GM12873 (cell line): ENCODE measurements around the gene ARHGAP15.

Experiments used
- TF ChIP-seq, protein P1 (sequence below): IDR thresholded peaks from 2 replicates; pipeline ENCODE4 v1.5.1; 2012; ENCODE audit warnings: low read depth, mild to moderate bottlenecking, moderate library complexity, low read length, control low read depth; ENCODE audit not compliant: insufficient read depth; ENCODE audit errors: missing control alignments

Gene ARHGAP15

DNA sequence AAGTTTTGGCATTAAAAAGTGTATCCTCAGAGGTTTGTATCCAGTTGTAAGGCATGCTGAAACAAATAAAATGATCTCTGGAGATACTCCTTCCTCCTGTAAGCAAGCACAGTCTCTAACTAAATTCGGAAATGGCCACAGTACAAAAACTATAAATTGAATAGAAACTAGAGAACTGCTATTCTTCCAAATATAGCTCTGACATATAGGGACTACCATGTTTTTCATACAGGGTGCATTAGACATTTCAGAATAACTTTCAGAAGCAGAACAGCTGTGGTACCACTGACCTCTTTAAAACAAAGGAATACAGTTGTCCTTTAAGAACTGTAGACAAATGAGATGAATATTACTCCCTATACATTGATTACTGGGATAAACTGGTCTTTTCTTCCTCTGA lies 568.5 kb downstream of the ARHGAP15 start:
- TF ChIP-seq, protein P1, sequence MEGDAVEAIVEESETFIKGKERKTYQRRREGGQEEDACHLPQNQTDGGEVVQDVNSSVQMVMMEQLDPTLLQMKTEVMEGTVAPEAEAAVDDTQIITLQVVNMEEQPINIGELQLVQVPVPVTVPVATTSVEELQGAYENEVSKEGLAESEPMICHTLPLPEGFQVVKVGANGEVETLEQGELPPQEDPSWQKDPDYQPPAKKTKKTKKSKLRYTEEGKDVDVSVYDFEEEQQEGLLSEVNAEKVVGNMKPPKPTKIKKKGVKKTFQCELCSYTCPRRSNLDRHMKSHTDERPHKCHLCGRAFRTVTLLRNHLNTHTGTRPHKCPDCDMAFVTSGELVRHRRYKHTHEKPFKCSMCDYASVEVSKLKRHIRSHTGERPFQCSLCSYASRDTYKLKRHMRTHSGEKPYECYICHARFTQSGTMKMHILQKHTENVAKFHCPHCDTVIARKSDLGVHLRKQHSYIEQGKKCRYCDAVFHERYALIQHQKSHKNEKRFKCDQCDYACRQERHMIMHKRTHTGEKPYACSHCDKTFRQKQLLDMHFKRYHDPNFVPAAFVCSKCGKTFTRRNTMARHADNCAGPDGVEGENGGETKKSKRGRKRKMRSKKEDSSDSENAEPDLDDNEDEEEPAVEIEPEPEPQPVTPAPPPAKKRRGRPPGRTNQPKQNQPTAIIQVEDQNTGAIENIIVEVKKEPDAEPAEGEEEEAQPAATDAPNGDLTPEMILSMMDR, result no peak

DNA sequence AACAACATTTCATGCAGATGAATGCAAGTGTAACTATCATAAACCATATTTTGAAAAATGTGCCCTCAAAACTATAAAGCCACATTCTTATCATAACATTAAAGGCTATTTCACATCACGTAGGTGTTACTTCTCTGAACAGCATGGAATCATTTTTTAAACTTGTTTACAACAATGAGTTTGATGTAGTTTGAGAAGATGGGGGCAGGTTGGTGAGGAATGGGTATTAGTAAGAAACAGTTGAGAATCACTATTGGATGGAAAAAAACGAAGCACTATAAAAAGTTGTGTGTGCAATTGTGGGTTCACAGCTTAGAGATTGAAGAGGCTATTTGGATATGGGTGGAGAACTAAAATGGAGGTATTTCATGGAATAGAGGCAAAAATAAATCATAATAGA lies 569.1 kb downstream of the ARHGAP15 start:
- TF ChIP-seq, protein P1, result no peak

DNA sequence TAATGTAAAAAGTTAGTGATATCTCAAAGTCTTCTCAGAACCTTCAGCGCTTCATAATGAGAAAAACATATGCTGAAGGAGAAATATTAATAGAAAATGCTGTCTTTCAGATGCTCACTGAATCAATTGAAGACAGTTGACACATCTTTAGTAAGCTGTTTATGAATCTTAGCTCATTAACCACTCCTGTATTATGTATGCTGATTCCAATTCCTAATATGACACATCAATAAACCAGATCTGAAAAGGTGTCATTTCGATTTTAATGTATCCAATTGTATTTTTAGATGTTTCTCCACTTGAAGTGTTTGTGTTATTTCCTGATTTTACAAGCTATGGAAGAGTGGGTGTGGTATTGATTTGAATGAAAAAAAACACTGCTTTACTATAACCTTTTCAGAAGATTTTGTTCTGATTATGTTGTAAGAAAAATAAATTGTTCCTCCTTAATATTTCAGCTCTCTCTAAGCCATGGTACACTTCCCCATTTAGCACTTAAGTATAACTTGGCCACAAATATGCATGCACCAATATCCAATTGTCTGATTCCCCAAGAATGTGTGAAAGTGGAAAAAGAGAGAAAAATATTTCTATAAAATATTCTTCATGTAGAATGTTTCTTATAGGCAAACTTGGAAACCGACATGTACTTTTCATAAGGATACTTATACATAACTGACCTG lies 569.8 kb downstream of the ARHGAP15 start:
- TF ChIP-seq, protein P1, result no peak

DNA sequence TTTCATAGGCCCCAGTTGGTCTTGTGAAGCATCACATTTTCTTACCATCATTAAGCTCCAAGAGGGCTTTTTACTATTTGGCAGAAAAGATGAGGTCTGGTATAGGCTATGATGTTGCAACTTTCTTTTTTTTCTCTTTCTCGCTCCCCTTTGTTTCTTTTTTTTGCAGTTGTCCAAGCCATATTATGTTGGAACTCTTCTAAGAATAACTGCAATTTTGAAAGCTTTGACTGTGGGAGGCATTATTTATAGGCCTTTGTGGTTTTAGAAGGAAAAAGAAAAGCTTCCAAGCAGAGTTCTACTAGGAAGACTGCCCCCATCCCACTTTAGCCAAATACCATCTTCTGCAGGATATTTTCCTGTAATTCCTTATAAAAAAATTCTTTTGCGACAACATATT lies 571.6 kb downstream of the ARHGAP15 start:
- TF ChIP-seq, protein P1, result no peak

DNA sequence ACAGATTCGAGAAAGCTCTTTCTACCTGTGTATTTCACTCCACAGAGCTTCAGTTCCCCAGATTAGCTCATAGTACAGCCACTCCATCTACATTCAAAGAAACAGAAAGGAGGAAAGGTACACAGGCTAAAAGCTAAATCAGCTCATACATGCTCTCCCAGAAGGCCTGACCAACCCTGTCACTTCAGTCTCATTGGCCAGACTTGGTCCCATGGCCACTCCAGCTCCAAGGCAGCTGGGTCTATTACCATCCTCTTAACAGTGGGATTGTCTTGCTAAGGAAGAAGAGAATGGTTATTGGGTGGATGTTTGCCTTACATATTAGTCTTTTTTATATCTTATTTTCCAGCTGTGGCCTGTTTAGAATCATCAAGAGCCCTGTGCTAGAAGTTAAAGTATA lies 572.6 kb downstream of the ARHGAP15 start:
- TF ChIP-seq, protein P1, result no peak

DNA sequence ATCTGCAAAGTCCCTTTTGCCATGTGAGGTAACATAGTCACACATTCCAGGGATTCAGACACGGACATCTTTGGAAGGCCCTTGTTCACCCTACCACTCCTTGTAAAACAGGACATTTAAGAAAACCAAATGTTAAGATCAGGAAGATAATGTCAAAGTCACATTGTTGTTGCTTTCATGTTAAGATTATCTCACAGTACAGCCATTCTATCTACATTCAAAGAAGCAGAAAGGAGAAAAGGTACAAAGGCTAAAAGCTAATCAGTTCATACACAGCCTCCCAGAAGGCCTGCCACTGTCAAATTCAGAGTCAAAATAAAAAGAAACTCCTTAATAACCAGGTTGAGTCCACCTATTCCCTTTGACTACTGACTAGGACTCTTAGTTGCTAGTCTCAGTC lies 573.7 kb downstream of the ARHGAP15 start:
- TF ChIP-seq, protein P1, result no peak

DNA sequence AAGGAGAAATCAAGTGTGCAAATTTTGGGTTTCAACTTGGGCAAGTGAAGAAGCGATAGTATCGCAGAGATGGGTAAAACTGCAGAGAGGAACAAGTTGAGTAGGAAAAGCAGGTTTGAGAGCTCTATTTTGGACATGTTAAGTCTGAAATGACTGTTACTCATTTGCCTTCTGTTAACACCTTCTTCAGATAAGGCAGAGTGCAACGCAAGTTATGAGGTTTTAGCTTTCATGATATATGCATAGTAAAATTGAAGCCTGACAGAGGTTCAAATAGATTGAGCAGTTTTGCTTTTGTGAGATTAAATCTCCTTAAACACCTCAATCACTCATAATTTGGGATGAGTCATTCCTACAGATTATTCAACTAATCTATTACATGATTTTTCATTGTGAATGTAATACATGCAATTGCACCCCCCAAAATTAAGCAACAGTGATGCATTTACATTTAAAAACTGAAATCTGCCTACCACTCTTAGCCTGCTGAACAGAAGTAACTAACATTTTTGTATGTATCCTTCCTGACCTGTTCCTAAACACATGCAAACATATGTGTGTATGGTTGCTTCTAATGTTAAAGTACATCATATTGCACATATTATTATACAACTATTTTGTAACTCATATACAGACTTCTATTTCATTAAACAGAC lies 575.4 kb downstream of the ARHGAP15 start:
- TF ChIP-seq, protein P1, result no peak
